Lower lobe of right lung (tissue), 2 donors: ENCODE data around the gene OBSCN. TPM values are rescaled to one million over a fixed set of nuclear protein-coding genes. Genes with fewer than 3 reads are reported as not detected.
"Not testable (repeated sequence)": the region's sequence is repeated elsewhere in the genome, so short reads cannot be mapped to it uniquely, and the experiment has no call there.

Source experiments
- ATAC-seq, 2 donors: fragments of 200-7000 bp; cut with Tn5 transposase; one replicate each; pipeline ENCODE4 v1.9.1; 2020 to 2022; ENCODE audit warnings: mild to moderate bottlenecking in 2 of 2, moderate library complexity in 2 of 2
- DNase-seq: peaks from one replicate; pipeline ENCODE4 v3.0.0-alpha.2; 2020
- H3K27ac ChIP-seq: fragments of 200-600 bp; one replicate; pipeline ENCODE4 v1.8.0; 2022
- H3K27me3 ChIP-seq: fragments of 200-600 bp; one replicate; pipeline ENCODE4 v1.8.0; 2022; ENCODE audit warnings: low read depth
- H3K36me3 ChIP-seq: fragments of 200-600 bp; one replicate; pipeline ENCODE4 v1.8.0; 2022; ENCODE audit warnings: mild to moderate bottlenecking
- H3K4me1 ChIP-seq: fragments of 200-600 bp; one replicate; pipeline ENCODE4 v1.8.0; 2022
- H3K4me3 ChIP-seq: fragments of 200-600 bp; one replicate; pipeline ENCODE4 v1.8.0; 2022; ENCODE audit warnings: mild to moderate bottlenecking
- H3K9me3 ChIP-seq: fragments of 200-600 bp; one replicate; pipeline ENCODE4 v1.8.0; 2022
- CTCF ChIP-seq: fragments of 200-600 bp; IDR thresholded peaks from one replicate; pipeline ENCODE4 v1.8.0; 2022; ENCODE audit warnings: antibody characterized with exemption, mild to moderate bottlenecking
- intact Hi-C: fragments of 100-400 bp; cut with DNase I; formaldehyde crosslinking; loops from one replicate; pipeline ENCODE4 v1.11.0; 2022
- total RNA-seq: library from RNA; stranded (reverse); fragmentation: NEBNext Ultra II Directional; extraction: Animal tissue kit (Norgen Biotek cat#: 25700); gene quantifications from one replicate; pipeline ENCODE4 v1.2.1, GENCODE V29; 2021
- donor health status: DM: no; HTN: yes; CAD: no; lungs with severe emphysema.

Gene OBSCN
- total RNA-seq, 1 donor from 2014 or later = 35.6 TPM

DNA sequence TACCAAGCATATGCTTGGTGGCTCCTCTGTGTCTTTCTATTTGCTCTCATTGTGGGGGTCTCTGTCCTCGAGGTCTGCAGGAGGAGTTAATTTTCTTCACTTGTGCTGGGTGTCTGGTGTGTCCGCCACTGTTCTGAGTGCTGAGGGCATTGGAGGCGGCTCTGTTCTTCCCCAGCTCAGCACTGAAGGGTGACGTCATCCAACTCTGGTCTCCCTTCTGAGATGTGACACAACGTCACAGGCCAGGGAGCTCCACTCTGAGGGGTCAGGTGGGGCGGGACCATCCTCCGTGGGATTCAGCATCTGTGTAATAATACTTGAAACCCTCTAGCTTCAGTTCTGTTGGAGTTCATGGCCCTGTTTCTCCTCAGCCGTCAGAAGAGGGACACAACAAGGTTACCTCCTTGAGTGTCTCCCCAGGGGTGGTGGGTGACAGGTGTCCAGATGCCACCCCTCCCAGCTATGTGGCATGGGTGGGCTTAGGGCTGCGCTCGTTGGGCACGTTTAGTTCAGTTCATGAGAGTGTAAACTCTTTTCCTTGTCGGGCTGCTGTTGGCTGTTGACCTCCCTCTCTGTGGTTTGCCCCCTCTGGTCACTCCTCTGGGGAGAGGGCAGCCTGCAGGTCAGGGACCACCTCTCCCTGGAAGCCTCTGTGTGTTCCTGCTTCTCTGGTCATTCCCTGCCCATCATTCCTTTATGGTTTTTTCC is 39.1 kb upstream of the OBSCN start:
- Histone ChIP-seq H3K4me3 (no peak overlapping the region), H3K36me3 (peaks cover 7% of the 10 kb centered on the region), H3K27me3 (no peaks in the 10 kb centered on the region), H3K4me1 (peaks cover 31% of the 10 kb centered on the region), H3K9me3 (no peaks in the 10 kb centered on the region), H3K27ac (no peak overlapping the region)
- intact Hi-C loops = no loop called here
- no peak for TF ChIP-seq CTCF
- no peak for ATAC-seq
- peak; percentile 32 for DNase-seq

DNA sequence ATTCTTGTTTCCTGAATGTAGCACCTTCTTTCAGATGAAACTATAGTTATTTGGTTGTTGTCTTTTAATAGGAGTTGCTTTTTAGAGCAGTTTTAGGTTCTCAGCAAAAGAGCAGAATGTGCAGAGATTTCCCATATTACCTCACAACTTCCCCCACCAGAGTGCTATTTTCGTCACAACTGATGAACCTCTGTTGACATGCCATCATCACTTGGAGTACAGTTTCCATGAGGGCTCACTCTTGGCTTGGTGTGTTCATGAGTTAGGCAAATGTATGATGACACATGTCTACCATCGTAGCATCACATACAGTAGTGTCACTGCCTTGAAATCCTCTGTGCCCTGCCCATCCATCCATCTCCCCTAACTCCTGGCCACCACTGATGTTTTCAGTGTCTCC is 38.5 kb upstream of the OBSCN start:
- Histone ChIP-seq H3K4me1 (peaks cover 27% of the 10 kb centered on the region), H3K27ac (no peak overlapping the region), H3K36me3 (peaks cover 7% of the 10 kb centered on the region), H3K9me3 (no peaks in the 10 kb centered on the region), H3K4me3 (no peak overlapping the region), H3K27me3 (no peaks in the 10 kb centered on the region)
- TF ChIP-seq CTCF = no peak
- no peak for DNase-seq
- no peak for ATAC-seq
- intact Hi-C loops = no loop called here

GRCh38 chr1:228170666-228171065 is 37.2 kb upstream of the OBSCN start:
- Histone ChIP-seq H3K27ac (no peak overlapping the region), H3K27me3 (no peaks in the 10 kb centered on the region), H3K36me3 (peaks cover 17% of the 10 kb centered on the region), H3K4me3 (no peak overlapping the region), H3K4me1 (peaks cover 31% of the 10 kb centered on the region), H3K9me3 (no peaks in the 10 kb centered on the region)
- no peak for ATAC-seq
- intact Hi-C loops = no loop called here
- peak; percentile 19 for DNase-seq
- TF ChIP-seq CTCF = no peak

DNA sequence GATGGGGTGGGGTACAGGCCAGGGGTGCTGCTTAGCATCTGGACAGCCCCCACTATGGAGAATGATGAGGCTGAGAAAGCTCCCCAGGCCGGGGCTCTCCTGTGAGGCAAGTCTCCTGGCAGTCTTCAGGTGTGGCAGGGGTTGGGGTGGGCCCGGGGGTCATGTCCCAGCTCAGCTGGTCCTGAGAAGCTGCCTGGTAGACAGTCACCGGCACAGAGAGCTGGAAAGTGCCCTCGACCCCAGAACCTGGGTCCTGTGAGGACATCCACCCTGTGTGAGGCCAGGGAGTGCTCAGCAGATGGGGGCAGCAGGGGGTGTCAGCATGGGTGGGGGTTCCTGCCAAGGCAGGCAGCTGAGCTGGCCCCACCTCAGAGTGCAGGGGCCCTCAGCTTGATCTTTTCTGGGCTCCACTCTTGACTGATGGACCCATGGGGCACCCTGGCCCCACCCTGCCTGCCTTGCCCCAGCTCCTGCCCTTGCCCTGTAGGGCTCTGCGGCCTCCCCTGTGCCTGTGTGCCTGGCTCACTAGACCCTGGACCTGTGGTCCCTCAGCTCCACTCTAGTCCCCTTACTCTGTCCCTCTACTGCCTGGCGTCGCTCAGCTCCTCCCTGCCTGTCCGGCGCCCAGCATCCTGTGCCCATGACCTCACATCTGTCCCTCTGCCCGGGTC is 36.5 kb upstream of the OBSCN start:
- Histone ChIP-seq H3K4me1 (peaks cover 35% of the 10 kb centered on the region), H3K9me3 (no peaks in the 10 kb centered on the region), H3K27ac (no peak overlapping the region), H3K4me3 (no peak overlapping the region), H3K36me3 (peaks cover 22% of the 10 kb centered on the region), H3K27me3 (no peaks in the 10 kb centered on the region)
- intact Hi-C loops = no loop called here
- no peak for TF ChIP-seq CTCF
- DNase-seq (peak; percentile 33), ATAC-seq (no peak)

GRCh38 chr1:228172591-228173527 is 35.0 kb upstream of the OBSCN start:
- no peaks in the 10 kb centered on the region for H3K27me3 ChIP-seq
- H3K9me3 ChIP-seq = no peaks in the 10 kb centered on the region
- no peak for TF ChIP-seq CTCF
- H3K4me1 ChIP-seq = peaks cover 36% of the 10 kb centered on the region
- intact Hi-C loops = no loop called here
- H3K27ac ChIP-seq = no peak overlapping the region
- H3K36me3 ChIP-seq = peaks cover 20% of the 10 kb centered on the region
- no peak for ATAC-seq
- H3K4me3 ChIP-seq = no peak overlapping the region
- DNase-seq = no peak

DNA sequence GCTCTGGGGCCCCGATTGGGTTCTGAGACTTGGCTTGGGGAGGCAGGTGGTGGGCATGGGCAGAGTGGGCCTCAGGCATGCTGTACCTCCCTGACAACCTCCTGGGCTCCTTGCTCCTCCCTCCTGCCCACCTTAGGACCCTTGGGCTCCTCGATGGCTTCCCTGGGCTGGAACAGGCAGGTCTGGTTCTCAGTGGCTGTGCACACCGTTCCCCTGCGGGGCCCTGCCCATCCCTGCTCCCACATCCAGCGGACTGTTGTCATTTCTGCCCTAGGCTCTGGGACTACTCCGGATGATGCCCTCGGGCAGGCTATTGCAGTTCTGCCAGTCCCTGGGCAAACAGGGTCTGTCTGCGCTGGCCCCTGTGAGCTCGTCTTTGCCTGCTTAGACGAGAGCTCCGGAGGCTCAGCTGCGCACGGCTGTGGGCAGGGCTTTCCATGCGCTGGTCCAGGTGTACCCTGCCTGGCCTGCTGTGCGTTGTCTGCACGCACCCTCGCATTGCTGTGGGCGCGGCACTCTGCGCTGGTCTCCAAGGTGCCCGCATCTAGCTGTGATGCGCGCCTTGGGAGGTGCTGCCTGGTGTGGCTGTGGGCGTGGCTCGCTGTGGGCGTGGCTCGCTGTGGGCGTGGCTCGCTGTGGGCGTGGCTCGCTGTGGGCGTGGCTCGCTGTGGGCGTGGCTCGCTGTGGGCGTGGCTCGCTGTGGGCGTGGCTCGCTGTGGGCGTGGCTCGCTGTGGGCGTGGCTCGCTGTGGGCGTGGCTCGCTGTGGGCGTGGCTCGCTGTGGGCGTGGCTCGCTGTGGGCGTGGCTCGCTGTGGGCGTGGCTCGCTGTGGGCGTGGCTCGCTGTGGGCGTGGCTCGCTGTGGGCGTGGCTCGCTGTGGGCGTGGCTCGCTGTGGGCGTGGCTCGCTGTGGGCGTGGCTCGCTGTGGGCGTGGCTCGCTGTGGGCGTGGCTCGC is 34.0 kb upstream of the OBSCN start:
- H3K27me3 ChIP-seq, H3K4me3 ChIP-seq, H3K9me3 ChIP-seq, intact Hi-C loops: not testable (repeated sequence)
- Histone ChIP-seq H3K27ac (peak overlapping the region; percentile 31), H3K36me3 (peaks cover 15% of the 10 kb centered on the region), H3K4me1 (peaks cover 45% of the 10 kb centered on the region)
- ATAC-seq = peak in 1 of 2 donors; percentile 2
- peak; percentile 50 for DNase-seq
